NCI-H1694 treated with DMSO at 0.1 percent for 48 hours (cell line): ENCODE results near the gene SYT17.
A peak's percentile ranks its signal among the peaks of the same experiment; 100 is the strongest.

Experiments used
- DNase-seq: peaks from one replicate; lab custom pipeline; 2025; lab: John Stamatoyannopoulos, UW

SYT17 gene

DNA sequence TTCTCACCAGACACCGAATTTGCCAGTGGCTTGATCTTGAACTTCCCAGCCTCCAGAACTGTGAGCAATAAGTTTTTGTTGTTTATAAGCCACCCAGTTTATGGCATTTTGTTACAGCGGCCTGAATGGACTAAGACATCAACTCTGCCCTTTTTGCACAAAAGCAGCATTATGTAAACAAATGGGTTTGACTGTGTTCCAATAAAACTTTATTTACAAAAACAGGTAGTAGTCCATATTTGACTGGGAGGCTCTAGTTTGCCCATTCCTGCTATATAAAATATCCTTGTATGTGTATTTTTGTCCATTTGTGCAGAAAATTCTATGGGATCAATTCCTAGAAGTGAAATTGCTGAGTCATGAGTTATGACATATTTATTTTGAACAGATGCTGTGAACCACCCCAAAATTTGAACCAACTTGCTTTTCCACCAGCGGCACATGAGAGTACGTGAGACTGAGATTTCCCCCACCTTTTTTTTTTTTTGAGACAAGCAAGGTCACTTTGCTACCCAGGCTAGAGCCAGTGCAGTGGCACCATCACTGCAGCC, 96.2 kb downstream of the SYT17 start:
- DNase-seq = no peak

DNA sequence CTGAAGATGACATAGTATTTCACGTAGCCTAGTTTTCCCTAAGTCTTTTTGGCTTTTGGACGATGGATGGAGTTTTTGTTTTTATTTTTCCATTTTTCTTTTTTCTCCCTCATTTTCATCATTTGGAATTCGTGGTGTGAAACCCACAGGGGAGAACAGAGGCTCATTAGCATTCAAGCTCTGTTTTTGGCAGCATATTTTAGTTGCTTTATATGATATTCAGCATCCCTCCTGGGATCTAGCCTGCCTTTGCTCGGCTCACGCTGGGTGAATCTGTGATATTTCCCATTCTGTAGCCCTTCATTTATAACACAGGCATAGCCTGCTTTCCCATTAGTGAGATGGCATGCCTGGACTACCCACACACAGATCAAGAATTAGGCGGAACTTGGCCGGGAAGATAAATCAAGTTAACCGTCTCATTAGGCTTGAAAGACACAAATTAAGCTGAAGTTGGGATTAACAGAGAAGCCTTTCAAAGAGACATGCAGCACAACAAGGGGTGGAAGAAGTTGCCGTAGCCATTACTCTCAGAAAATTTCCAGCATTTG, 97.4 kb downstream of the SYT17 start:
- DNase-seq = no peak

DNA sequence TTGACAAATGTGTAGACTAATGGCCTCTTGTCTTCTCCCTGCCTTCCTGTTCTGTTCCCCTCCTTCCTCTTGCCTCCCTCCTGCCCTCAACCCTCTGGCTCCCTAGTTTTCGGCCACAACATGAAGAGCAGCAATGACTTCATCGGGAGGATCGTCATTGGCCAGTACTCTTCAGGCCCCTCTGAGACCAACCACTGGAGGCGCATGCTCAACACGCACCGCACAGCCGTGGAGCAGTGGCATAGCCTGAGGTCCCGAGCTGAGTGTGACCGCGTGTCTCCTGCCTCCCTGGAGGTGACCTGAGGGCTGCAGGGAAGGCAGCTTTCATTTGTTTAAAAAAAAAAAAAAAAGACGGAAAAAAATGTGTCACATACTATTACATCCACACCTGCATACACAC, 98.7 kb downstream of the SYT17 start:
- no peak for DNase-seq

DNA sequence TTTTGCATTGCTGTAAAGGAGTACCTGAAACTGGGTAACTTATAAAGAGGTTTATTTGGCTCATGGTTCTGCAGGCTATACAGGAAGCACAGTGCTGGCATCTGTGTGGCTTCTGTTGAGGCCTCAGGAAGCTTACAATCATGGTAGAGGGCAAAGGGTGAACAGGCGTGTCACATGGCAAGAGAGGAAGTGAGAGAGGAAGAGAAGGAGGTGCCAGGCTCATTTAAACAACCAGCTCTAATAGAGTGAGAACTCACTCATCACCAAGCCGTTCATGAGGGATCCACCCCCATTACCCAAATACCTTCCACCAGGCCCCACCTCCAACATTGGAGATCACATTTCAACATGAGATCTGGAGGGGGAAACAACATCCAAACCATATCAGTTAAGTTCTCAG, 101.1 kb downstream of the SYT17 start:
- DNase-seq = no peak

DNA sequence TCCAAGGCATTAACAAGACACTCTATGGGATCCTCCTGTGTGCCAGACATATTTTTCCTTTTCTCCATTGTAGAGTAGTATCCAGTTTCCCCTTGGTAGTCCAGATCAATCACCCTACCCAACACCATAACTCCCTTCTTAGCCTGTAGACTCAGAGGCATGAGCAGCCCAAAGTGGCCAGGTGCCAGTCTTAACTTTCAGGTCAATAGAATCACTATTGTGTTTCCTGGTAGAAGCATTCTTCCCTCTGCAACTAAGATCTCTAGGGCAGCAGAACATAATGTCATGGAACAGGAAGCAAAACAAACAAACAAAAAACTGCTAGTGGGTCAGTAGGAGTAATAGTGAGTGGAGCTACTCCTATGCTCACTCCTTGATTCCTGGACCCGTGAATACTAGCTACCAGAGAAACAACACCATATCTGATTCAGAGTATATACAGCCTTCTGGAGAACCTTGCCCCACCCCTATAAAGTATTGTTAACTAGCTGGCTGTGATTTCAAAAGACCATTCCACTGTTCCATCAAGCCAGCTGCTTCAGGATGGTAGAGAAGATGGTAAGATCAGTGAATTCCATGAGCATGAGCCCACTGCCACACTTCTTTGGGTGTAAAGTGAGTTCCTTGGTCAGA, 106.2 kb downstream of the SYT17 start:
- no peak for DNase-seq

DNA sequence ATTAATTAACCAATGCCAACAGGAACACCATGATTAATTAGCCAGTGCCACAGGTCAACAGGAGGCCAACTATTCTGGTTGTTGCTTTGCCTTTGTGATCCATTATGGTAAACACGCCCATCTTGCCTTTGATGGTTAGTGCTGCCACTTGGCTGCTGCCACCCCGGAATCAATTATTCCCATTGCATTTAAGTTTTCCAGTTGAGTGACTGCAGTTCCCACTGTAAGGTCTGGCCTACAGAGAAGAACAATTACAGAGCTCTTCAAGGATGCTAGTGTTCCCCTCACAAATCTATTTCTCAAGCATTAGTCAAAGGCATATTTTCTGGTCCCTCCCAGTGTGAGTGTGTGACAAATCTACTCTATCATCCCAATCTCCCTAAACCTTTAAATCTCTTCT, 110.4 kb downstream of the SYT17 start:
- DNase-seq = no peak

DNA sequence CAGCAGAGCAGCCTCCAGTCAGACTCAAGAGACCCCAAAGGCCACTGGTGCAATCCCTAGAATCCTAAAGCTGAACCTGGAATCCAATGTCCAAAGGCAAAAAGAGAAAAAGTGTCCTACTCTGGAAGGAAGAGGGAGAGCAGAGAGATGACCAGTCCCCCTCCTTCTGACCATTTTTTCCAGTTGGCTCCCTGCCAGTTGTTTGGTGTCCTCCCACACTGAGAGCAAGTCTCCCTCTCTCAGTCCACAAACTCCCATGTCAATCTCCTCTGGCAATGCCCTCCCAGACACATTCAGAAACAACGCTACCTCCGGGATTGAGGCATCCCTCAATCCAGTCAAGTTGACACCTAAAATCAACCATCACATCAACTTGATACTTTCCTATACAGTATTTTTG, 113.2 kb downstream of the SYT17 start:
- DNase-seq = no peak

DNA sequence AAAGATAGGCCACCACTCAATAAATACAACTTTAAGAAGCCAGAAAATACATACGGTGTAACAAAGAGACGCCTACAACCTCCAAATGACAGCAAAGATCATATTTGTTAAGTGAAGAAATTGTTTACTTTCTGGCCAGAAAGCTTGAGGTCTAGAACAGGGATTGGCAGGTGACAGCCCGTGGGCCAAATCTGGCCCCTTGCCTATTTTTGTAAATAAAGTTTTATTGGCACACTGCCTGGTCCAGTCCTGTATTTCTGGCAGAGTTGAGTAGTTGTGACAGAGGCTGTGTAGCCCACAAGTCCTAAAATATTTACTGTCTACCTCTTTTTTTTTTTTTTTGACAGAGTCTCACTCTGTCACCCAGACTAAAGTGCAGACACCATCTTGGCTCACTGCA, 114.1 kb downstream of the SYT17 start:
- no peak for DNase-seq

DNA sequence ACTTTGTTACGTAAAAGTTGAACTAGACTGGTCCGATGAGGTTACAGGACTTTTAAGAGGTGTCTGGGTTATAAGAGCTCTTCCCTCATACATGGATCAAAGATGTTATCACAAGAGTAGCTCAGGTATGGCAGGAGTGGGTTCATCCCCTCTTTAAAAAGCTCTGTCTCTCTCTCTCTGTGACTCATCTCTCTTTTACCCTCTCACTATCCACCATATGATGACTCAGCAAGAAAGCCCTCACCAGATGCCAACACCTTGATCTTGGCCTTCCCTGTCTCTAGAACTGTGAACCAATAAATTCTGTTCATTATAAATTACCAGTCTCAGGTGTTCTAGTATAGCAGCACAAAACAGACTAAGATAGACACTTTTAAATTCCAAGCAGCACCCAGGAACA, 115.6 kb downstream of the SYT17 start:
- no peak for DNase-seq

DNA sequence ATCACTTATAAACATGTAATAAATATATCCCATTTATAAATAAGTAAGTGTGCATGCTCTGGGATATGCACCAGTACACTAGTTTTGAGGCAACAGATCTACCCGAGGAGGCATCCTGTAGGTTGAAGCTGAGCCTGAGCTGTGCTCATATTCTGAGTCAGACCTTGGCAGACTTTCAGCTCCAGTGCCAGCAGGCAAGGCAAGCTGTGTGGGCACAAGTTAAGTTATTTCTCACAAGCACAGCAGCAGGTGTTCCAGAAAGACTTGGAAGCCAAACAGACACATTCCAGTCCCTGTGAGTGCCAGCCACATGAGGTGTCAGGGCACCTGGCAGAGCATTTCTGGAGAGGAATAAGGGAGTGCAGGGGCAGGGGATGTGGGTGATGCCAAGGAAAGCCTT, 116.2 kb downstream of the SYT17 start:
- peak; percentile 60 for DNase-seq

DNA sequence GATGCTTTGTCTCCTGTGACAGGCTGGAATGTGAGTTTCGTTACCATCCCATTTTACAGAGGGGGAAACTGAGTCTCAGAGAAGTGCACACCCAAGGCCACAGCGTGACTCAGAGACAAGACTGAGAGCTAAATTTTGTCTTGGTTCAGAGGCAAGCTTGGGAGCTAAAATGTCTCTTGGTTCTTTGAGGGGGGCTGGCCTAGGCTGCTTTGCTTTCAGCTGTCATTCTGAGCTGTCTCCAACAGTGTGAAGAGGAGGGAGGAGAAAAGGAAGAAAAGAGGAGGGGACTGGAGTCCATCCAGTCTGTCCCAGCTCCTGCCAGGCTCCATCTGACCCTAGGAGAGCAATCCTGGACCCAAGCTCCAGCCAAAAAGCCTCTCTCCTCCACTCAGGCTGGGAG, 117.4 kb downstream of the SYT17 start, which contains the start of gene CLEC19A:
TSS of gene CLEC19A (plus strand) at position 301 of the 400 bp plus-strand sequence. CDS start 121 bp downstream, outside the sequence.
- no peak for DNase-seq

DNA sequence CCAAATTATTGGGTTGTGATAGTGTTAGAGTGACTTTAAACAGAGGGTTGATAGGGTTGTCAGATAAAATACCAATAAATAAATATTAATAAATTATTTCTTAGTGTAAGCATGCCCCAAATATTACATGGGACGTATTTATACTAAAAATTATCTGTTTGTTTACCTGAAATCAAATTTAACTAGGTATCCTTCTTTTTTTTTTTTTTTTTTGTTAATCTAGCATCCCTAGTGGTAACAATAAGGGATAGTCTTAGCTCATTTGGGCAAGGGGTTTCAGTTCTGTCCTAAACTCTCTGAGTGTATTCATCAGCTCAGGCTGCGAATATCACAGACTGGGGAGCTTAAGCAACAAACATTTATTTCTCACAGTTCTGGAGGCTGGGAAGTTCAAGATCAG, 118.8 kb downstream of the SYT17 start:
- DNase-seq = no peak

DNA sequence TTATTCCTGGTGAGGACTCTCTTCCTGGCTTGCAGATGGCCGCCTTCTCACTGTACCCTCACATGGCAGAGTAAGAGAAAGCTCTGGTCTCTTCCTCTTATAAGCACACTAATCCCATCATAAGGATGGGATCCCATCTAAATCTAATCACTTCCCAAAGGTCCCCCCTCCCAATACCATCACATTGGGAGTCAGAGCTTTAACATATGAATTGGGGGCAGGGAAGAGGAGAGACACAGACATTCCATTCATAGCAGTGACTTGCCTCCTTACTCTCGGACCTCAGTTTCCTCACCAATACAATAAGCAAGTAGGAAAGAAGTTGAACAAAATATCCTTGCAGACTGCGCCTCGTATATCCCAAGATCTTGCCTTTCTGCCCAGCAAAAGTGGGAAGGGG, 119.2 kb downstream of the SYT17 start:
- DNase-seq = no peak

DNA sequence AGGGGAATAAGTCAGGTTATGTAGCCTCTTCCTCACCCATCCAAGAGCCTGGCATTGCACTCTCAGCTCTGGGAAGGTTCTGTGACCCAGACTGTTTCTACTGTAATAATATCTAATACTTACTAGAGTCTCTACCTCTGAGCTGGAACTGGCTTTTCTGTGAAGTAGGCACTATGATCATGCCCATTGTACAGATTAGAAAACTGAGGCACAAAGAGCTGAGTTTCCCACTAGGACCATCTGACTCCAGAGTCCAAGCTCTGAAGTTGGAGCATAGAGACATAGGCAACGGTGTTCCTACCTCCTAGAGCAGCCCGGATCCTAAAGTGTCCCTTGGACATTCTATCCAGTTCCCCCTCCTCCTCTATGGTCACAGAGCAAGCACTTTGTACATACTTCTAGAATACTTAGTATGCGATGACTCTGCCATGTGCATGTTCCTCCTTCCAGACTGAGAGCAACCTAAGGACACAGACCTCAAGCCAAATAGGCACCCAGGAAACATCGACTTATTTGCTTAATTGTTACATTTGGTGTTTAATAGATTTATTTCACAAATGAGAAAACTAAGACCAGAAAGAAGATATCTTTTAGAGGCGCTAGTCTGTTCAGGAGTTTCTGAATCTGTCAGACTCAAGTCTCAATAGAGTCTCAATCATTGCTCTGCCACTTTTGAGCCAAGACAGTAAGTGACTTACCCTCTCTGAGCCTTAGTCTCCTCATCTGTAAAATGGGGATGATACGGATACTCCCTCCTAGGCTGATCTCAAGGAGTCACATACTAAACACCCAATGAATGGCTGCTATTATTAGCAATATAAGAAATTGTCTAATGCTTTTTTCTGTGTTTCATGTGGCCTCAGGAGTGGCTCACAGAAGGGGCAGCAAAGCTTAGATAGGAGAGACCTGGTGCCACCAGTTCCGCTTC, 121.1 kb downstream of the SYT17 start:
- no peak for DNase-seq

DNA sequence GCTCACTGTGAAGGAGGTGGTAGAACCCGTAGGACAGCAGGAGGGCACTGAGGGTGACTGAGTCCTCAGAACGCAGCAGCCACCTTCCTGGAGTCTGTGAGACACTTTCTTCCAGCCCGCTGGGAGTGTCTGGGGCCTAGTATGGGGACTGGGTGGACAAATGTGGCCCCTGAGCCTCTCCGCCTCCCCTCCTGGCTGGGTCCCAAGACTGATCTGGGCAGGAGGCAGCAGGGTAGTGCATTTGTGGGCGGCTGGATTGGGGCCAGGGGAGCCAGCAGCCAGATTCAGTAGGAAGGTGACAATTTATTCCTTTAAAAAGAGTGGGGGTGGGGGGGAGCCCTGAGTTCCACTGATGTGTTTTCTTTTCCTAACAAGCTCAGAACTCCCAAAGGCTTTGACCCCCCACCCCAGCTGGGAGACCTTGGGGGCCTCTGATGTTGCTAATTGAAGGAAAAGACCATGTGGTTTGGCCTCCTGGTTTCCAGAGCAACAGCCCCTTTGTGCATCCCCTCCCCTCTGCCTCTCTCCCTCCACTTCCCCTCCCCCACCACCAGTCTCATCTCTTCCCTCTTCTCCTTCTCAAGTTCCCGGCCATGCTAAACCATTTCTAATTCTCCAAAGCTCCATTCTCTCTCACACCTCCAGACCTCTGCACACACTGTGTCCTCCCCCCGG, 121.9 kb downstream of the SYT17 start:
- DNase-seq = no peak

DNA sequence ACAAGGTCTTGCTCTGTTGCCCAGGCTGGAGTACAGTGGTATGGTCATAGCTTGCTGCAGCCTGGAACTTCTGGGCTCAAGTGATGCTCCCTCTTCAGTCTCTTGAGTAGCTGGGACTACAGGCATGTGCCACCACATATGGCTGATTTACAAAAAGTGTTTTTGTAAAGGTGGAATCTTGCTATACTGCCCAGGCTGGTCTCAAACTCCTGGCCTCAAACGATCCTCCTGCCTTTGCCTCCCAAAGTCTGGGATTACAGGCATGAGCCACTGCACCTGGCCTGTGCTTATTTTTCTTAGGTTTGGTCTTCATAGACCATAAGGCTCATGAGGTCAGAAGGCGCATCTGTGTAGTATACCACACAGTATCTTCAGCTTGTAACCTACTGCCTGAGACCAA, 122.8 kb downstream of the SYT17 start:
- DNase-seq = no peak

DNA sequence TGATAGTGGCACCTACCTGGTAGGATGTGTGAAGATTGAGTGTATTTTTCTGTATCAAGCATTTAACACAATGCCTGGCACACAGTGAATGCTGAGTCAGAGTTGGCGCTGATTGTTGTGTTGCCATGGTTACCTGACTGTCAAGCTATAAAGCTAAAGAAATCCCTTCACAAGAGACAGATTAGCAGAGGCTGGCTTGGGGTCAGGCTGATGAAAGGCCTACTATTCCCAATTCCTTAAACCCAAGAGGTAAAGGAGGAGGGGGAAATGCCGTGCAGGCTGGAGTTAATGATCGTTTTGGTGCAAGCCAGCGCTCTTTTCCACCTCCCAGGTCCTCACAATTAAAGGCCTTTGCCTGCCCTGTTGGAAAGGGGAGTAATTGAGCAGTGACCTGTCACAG, 123.4 kb downstream of the SYT17 start:
- DNase-seq = no peak

DNA sequence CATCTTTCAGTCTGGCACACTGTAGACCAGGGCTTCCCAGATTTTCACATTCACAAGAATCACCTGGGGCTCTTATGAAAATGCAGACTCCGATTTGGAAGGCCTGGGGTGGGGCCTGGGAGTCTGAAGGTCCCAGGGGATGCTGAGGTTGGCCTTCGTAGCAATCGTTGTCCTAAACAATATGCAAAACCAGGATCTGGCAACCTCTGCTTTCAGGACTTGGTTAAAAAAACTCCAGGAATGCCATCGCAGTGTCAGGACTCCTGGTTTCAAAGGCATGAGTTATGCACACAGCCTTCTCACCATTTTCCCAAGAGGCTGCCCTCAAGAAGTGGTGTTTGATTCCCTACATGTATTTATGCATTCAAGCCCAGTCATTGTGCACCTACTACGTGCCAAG, 124.1 kb downstream of the SYT17 start:
- DNase-seq = no peak

DNA sequence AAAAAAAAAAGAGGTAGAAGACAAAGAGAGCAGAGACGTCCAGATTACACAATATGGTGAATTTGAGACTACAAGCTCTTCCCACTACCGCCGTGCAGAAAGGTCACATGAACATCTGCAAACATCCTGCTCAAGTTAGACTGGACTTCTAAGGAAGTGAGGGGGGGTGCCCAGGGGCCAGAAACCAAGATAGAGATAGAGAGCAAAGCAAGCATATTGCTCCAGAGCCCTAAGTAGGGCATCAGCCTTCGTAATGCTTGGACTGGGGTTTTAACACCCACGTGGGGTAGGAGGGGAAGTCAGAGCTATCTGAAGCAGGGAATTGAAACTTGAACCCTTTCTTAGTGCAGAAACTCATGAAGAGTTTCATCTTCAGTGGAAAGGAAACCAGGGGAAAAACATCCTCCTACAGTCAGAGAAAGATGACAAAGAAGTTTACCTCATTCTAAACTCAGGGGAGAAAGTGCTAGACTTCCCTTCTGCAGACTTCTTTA, 126.2 kb downstream of the SYT17 start:
- no peak for DNase-seq

DNA sequence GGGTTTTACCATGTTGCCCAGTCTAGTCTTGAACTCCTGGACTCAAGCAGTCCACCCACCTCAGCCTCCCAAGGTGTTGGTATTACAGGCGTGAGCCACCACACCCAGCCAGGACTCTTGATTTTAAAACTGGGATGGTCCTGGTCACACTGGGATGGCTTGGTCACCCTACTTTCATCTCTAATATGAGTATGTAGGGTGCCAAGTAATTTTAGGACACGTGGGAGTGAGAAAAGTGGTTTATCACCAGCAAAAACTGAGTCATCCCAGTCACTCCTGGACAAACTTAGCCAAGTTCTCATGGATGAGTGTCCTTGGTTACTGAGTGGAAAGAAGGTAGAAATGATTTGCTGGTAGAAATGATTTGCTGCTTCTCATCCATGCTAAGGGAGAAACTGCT, 127.4 kb downstream of the SYT17 start:
- no peak for DNase-seq

DNA sequence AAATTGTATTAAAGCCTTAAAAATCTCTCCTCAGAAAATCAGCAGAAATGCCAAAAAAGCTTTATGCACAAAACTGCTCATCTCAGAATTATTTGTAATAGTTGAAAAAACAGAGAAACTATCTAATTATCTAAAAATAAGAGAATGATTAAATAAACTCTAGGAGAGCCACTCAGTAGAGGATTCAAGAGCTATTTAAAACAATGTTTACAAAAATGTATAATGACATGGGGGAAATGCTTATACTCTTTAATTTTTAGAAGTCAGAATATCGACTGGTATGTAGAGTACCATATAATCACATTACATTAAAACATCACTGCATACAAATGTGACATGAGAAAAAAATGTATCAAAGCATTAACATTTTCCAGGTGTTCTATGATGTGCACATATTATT, 129.4 kb downstream of the SYT17 start:
- no peak for DNase-seq

DNA sequence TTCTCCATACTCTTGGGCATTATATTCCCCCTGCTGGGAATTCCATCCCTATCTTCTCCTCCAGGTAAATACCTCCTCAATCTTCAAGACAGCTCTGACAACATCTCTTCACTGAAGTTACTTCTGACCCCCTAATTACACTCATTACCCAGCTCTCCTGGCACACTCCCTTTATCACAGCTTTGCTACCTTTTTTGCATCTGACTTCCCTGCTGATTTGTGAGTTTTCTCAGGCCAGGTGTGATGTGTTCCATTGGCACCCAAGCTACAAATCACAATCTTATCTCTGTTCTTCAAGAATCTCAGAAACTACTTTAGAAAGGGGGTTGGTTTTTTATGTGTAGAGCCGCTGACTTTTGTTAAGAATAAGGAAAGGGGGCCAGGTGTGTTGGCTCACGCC, 131.5 kb downstream of the SYT17 start:
- DNase-seq = no peak
